HG02642 (cell line): ENCODE data around the gene VSIG10L.

Experiments used
- ATAC-seq: cut with Tn5 transposase; IDR thresholded peaks from one replicate; pipeline ENCODE4 v1.9.1; 2021; ENCODE audit warnings: mild to moderate bottlenecking; ENCODE audit not compliant: unreplicated experiment, poor library complexity

The VSIG10L gene

DNA sequence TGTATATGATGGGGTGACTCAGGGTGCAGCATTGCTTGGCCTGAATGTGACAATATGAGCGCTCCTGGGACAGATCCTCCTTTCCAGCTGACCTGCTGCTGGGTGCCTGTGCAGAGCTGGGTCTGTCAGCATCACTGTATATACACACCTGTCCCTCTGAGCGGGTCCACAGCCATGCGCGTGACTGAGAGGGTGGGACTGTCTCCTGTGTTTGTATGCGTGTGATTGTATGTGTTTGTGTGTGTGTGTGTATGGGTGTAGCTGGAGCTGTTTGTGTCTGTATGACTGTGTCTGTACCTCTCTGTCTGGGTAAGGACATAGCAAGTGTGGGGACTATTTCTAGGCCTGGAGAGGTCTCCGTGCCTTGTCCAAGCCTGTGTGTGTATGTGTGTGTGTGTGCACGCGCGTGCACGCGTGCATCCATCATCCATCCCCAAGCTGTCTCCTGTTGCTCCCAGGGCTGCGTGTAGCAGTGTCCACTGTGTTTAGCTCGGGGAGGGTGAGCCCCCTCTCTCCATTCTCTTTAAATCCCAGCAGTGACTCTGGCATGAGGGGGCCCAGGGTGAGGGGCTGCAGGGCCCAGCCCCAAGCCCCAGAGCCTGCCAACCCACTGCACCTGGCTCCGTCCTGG lies 22.2 kb downstream of the VSIG10L start:
- no peak for ATAC-seq

- no peak for ATAC-seq
These were observed 23.0 kb downstream of the VSIG10L start for GRCh38 chr19:51318687-51319648.

DNA sequence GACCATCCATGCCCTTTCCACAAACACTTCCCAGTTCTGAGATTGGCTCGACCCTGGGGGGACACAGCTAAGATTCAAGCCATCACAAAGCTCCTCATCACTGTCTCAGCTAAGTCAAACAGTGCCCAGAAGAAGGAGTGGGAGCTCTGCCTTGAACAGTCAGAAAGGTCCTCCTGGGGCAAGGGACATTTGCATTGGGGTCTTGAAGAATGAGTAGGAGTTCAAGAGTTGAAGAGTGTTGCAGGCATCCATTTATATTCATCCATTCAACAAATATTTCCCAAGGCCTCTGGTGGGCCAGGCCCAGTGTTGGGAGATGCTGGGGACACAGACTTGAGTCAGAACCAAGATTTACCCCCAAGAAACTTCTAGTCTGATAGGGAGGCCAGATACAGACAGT lies 24.0 kb downstream of the VSIG10L start:
- ATAC-seq: no peak

- no peak for ATAC-seq
These were observed 24.6 kb downstream of the VSIG10L start for GRCh38 chr19:51317376-51317775.

DNA sequence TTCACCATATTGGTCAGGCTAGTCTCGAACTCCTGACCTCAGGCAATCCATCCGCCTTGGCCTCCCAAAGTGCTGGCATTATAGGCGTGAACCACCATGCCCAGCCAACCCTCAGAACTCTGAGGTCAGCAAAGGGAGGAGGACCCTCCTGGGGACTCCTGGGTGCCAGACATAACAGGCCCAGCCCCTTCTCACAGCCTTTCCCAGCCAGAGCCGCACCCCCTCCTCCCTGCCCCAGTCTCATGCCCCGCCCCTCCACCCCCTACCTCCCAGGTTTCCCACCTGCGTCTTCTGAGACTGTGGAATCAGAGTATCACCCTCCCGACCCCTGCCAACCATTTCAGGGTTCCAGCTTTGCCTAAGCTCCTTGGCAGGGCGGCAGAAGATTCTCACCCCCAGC lies 25.3 kb downstream of the VSIG10L start:
- ATAC-seq: no peak

GRCh38 chr19:51311351-51312257 lies 30.3 kb downstream of the VSIG10L start, which contains the start of gene IGLON5:
IGLON5 (plus strand) TSS chr19:51311644; CDS start chr19:51311848, 204 bp downstream.
- ATAC-seq: no peak

GRCh38 chr19:51305479-51305878 lies 36.5 kb downstream of the VSIG10L start:
- ATAC-seq: no peak

- ATAC-seq: no peak
These were observed 40.7 kb downstream of the VSIG10L start for GRCh38 chr19:51301266-51301665.

DNA sequence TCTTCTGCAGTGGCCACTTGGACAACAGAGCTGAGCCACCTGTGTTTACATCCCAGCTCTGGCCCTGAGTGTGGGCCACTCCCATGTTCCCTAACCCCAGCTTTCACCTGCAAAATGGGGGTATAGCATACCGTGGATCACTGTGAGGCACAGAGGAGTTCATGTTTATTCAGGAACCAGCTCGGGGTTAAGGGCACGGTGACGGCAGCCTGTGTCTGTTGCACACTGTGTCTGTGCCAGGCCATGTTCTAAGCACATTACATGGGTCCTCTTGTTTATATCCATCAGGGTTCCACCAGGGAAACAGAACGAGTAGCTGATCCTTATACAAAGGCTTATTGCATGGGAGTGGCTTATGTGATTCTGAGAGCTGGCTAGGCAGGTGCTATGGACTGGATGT lies 44.5 kb downstream of the VSIG10L start:
- ATAC-seq: no peak

- ATAC-seq: no peak
These were observed 45.4 kb downstream of the VSIG10L start for GRCh38 chr19:51296336-51297093.

DNA sequence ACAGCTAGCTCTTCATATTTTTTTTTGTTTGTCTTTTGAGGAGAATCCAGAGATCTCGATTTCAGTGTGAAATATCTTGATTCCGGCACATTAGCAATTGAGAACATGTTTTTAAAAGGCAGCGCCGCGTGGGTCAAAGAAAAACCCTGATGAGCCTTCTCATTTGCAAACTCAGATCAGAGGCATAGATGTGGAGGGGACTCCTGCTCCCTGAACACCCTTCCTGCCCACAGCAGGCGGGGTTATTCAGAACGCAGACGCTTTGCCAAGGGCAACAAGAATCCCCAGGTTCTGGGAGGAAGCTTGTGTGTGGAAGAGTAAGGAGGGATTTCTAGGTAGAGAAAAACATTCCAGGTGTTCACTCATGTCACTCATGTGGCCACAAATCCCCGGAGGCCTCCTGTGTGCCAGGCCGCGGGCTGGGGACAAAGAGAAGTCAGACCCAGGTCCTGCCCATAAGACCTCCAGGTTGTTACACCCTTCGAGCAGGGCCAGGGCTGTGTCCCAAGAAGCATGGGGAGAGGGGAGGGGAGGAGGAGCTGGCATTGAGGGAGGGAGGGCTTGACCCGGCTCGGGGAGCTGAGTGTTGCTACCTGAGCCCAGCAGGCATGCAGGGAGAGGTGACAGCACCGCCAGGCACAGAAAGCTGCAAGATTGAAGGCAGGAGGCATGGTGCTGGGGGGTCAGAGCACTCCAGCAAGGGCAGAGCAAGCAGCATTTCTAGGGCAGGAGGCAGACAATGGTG lies 46.4 kb downstream of the VSIG10L start:
- ATAC-seq: no peak

DNA sequence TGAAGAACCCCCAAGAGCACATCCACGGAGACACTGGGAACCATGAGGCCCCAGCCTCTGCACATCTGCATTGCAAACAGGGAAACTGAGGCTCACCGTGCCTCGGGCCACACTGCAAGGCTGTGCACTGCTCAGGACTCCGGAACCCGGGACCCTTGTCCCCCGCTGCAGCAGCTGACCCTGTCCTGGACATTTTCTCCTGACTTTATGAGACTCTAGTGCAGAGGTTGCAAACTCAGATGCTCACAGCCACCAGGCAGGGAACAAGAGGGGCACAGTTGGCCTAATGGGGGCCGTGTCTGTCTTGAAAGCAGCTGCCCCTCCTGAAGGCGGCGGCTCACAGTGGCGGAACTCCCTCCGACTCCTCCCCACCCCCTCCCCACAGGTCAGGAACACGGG lies 47.0 kb downstream of the VSIG10L start:
- ATAC-seq: no peak

- no peak for ATAC-seq
These were observed 47.5 kb downstream of the VSIG10L start for GRCh38 chr19:51294211-51294976.

DNA sequence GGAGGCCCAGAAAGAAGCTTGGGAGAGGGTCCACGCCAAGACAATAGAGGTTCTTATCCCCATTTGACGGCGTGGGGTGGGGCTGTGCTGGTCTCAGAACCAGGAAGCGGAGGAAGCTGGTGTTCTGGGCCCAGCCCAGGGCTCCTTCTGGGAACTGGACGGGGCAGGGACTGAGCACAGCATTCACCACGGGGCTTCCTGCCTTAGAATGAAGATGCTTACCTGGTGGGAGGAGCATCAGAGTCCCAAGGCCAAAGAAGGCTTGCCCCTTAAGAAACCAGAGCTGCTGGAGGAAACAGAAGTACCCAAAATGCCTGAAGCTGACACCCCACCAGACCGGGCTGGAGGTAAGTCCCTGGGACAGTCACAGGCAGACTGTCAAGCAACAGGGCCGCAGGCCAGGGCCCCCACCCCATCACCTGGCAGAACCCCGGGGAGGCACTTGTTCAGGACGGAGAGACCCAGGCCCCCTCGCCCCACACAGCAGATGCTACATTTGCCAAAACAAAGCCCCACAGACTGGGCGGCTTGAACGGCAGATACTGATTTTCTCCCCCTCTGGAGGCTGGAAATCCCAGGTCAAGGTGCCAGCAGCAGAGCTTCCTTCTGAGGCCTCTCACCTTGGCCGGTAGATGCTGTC lies 48.2 kb downstream of the VSIG10L start:
- no peak for ATAC-seq

GRCh38 chr19:51292971-51293370 lies 49.0 kb downstream of the VSIG10L start:
- ATAC-seq: no peak

- no peak for ATAC-seq
These were observed 52.3 kb downstream of the VSIG10L start for GRCh38 chr19:51289635-51290034.

GRCh38 chr19:51285682-51286081 lies 56.3 kb downstream of the VSIG10L start:
- ATAC-seq: no peak

DNA sequence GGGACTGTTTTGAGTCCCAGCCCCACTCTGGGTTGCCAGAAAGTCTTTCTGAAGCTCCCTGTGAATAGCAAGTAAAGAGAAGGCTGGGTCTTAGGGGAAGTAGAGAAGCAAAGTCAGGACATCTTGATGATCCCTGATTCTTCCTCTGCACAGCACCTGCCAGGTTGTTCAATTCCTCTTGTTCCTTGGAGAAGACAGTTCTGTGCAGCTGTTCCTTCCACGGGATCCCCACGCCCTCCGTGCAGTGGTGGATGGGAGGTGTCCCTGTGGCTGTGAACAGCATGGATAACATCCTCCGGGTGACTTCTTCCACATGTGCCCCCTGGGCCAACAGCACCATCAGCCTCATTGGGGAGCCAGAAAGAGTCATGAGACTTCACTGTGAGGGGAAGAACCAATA lies 59.6 kb downstream of the VSIG10L start:
- no peak for ATAC-seq
